BJ (cell line): ENCODE measurements around the gene ACSS1. TPM values are rescaled to one million over a fixed set of nuclear protein-coding genes. Genes with fewer than 3 reads are reported as not detected.

Source experiments
- CTCF ChIA-PET: fragments of 350-600 bp; formaldehyde crosslinking; extraction: SDS; loops from one replicate; lab custom pipeline; 2021; ENCODE audit warnings: antibody characterized with exemption, inconsistent platforms; lab: Yijun Ruan, JAX
- POLR2A ChIA-PET: fragments of 300-600 bp; sonication (Branson Sonifier 250); formaldehyde crosslinking; extraction: SDS; loops from one replicate; lab custom pipeline; 2021; ENCODE audit warnings: antibody characterized with exemption; lab: Charles Lee
- DNase-seq: peaks from one replicate; pipeline ENCODE4 v3.0.0-alpha.2; 2011; ENCODE audit warnings: low read depth
- H3K27me3 ChIP-seq: 2 replicates; pipeline ENCODE4 v1.6.0; 2011; ENCODE audit warnings: low read length; ENCODE audit not compliant: control insufficient read depth, insufficient read depth
- H3K36me3 ChIP-seq: 2 replicates; pipeline ENCODE4 v1.5.1; 2011; ENCODE audit warnings: low read length; ENCODE audit not compliant: control insufficient read depth, insufficient read depth
- H3K4me3 ChIP-seq: 2 replicates; pipeline ENCODE4 v1.5.1; 2011; ENCODE audit warnings: low read depth, mild to moderate bottlenecking, control low read depth, low read length
- CTCF ChIP-seq: IDR thresholded peaks from 2 replicates; pipeline ENCODE4 v1.5.1; 2011; ENCODE audit warnings: low read depth, mild to moderate bottlenecking, control low read depth, inconsistent platforms, low read length, moderate library complexity; ENCODE audit not compliant: insufficient read depth
- polyA plus RNA-seq: library from polyadenylated mRNA; depleted of rRNA; stranded (reverse); fragments of >200 nt; gene quantifications from 2 replicates; pipeline ENCODE4 v1.2.3, GENCODE V29; 2011

The ACSS1 gene
- polyA plus RNA-seq, 1 experiment = 6.3 TPM

- Histone ChIP-seq H3K36me3 (peaks cover 4% of the 10 kb centered on the region), H3K27me3 (no peaks in the 10 kb centered on the region), H3K4me3 (no peak overlapping the region)
- ChIA-PET CTCF (no interaction called here), POLR2A (no interaction called here)
- DNase-seq = no peak
- no peak for TF ChIP-seq CTCF
Observed at GRCh38 chr20:25044660-25045342, 13.1 kb downstream of the ACSS1 start.

GRCh38 chr20:25044261-25044560 lies 13.7 kb downstream of the ACSS1 start:
- ChIA-PET POLR2A (no interaction called here), CTCF (no interaction called here)
- no peaks in the 10 kb centered on the region for H3K27me3 ChIP-seq

GRCh38 chr20:25043499-25044260 lies 14.3 kb downstream of the ACSS1 start:
- ChIA-PET CTCF (no interaction called here), POLR2A (no interaction called here)
- H3K27me3 ChIP-seq = no peaks in the 10 kb centered on the region
- no peak overlapping the region for H3K4me3 ChIP-seq
- no peak for DNase-seq
- TF ChIP-seq CTCF = no peak
- H3K36me3 ChIP-seq = peaks cover 4% of the 10 kb centered on the region

More at GRCh38 chr20:25044261-25044560, 13.7 kb downstream of the ACSS1 start:
- no peak for DNase-seq
- TF ChIP-seq CTCF = no peak
- Histone ChIP-seq H3K4me3 (no peak overlapping the region), H3K36me3 (peaks cover 4% of the 10 kb centered on the region)

- Histone ChIP-seq H3K36me3 (peaks cover 4% of the 10 kb centered on the region), H3K27me3 (no peaks in the 10 kb centered on the region), H3K4me3 (no peak overlapping the region)
- no peak for DNase-seq
- ChIA-PET POLR2A (no interaction called here), CTCF (interaction anchor here (0.6 kb wide), 1 partner anchor 646 kb away, joined by 3 read pairs; no protein-coding TSS in a partner anchor)
- TF ChIP-seq CTCF = no peak
Observed at GRCh38 chr20:25042531-25043498, 15.1 kb downstream of the ACSS1 start.
